C4-2B (cell line): ENCODE measurements around the gene MCF2L2.

Experiments used
- ZFX ChIP-seq: fragments of 450-650 bp; IDR thresholded peaks from 2 replicates; pipeline ENCODE4 v1.6.1; 2017
- TF ChIP-seq, protein P1 (sequence below): fragments of 450-650 bp; conservative IDR thresholded peaks from 2 replicates; pipeline ENCODE4 v1.5.1; 2017; ENCODE audit warnings: mild to moderate bottlenecking

DNA sequence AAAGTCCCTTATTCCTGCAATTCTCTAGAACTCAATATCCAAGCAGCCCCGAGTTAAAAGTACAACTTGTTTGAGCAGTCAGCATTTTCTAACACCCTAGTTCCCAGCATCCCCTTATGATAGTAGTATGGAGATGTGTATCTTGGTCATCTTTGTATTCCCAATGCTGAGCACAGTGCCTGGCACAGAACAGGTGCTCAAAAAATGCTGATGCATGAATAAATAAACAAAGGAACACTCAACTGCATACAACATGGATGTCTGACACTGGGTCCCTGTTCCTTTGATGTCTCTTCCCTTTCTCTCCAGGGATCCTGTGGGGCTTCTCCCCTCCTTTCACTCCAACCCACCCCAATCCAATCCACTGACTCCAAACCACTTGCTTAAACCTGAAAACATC is 199.2 kb downstream of the MCF2L2 start:
- TF ChIP-seq, protein P1, sequence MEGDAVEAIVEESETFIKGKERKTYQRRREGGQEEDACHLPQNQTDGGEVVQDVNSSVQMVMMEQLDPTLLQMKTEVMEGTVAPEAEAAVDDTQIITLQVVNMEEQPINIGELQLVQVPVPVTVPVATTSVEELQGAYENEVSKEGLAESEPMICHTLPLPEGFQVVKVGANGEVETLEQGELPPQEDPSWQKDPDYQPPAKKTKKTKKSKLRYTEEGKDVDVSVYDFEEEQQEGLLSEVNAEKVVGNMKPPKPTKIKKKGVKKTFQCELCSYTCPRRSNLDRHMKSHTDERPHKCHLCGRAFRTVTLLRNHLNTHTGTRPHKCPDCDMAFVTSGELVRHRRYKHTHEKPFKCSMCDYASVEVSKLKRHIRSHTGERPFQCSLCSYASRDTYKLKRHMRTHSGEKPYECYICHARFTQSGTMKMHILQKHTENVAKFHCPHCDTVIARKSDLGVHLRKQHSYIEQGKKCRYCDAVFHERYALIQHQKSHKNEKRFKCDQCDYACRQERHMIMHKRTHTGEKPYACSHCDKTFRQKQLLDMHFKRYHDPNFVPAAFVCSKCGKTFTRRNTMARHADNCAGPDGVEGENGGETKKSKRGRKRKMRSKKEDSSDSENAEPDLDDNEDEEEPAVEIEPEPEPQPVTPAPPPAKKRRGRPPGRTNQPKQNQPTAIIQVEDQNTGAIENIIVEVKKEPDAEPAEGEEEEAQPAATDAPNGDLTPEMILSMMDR = no peak
- TF ChIP-seq ZFX = no peak
